Endothelial cell (in vitro differentiated cells): ENCODE data around the gene AKAP5. TPM values are rescaled to one million over a fixed set of nuclear protein-coding genes. Genes with fewer than 3 reads are reported as not detected.

Source experiments
- DNase-seq: peaks from one replicate; pipeline ENCODE4 v3.0.0; 2021; ENCODE audit warnings: low spot score
- H3K27ac Mint-ChIP-seq: one replicate; pipeline ENCODE4 v1.8.0; 2021; ENCODE audit warnings: mixed read lengths, inconsistent platforms; ENCODE audit not compliant: unreplicated experiment
- H3K27me3 Mint-ChIP-seq: one replicate; pipeline ENCODE4 v1.8.0; 2021; ENCODE audit warnings: mild to moderate bottlenecking, moderate library complexity, mixed read lengths, inconsistent platforms; ENCODE audit not compliant: unreplicated experiment
- H3K36me3 Mint-ChIP-seq: one replicate; pipeline ENCODE4 v1.8.0; 2021; ENCODE audit warnings: mild to moderate bottlenecking, low read depth, mixed read lengths, inconsistent platforms; ENCODE audit not compliant: unreplicated experiment
- H3K4me1 Mint-ChIP-seq: one replicate; pipeline ENCODE4 v1.8.0; 2021; ENCODE audit warnings: mild to moderate bottlenecking, mixed read lengths, inconsistent platforms; ENCODE audit not compliant: unreplicated experiment
- H3K4me3 Mint-ChIP-seq: one replicate; pipeline ENCODE4 v1.8.0; 2021; ENCODE audit warnings: mild to moderate bottlenecking, mixed read lengths, inconsistent platforms; ENCODE audit not compliant: unreplicated experiment
- H3K9me3 Mint-ChIP-seq: one replicate; pipeline ENCODE4 v1.8.0; 2021; ENCODE audit warnings: mixed read lengths, inconsistent platforms; ENCODE audit not compliant: unreplicated experiment
- CTCF ChIP-seq: fragments of 200-600 bp; sonication (generic); IDR thresholded peaks from one replicate; pipeline ENCODE4 v1.5.0; 2021; ENCODE audit warnings: antibody characterized with exemption; ENCODE audit not compliant: unreplicated experiment
- total RNA-seq: library from RNA; stranded (reverse); fragmentation: NEBNext Ultra II Directional; extraction: Animal tissue kit (Norgen Biotek cat#: 25700); gene quantifications from one replicate; pipeline ENCODE4 v1.2.1, GENCODE V29; 2021; ENCODE audit not compliant: unreplicated experiment

The AKAP5 gene
- total RNA-seq, 1 donor from 2014 or later = 6.1 TPM

- Mint-ChIP-seq H3K4me3 (no peak overlapping the region), H3K36me3 (peaks cover 8% of the 10 kb centered on the region)
These were observed 57.5 kb downstream of the AKAP5 start for GRCh38 chr14:64522591-64523355.

More at GRCh38 chr14:64522591-64523355, 57.5 kb downstream of the AKAP5 start:
- Mint-ChIP-seq H3K9me3 (no peaks in the 10 kb centered on the region), H3K27me3 (peaks cover 1% of the 10 kb centered on the region), H3K4me1 (no peaks in the 10 kb centered on the region), H3K27ac (no peak overlapping the region)
- DNase-seq = no peak
- no peak for TF ChIP-seq CTCF

Other genes starting within 250 kb of the AKAP5 start
- gene ESR2, start 171.1 kb upstream of the AKAP5 start, total RNA-seq = not detected
- gene MTHFD1, start 77.1 kb upstream of the AKAP5 start, total RNA-seq = 43.7 TPM
- 9.4 TPM for gene ZBTB25, start 38.3 kb downstream of the AKAP5 start, total RNA-seq
- gene ZBTB1, start 39.3 kb downstream of the AKAP5 start, total RNA-seq = 57.8 TPM
- gene HSPA2, start 75.2 kb downstream of the AKAP5 start, total RNA-seq = 9.4 TPM
- gene PPP1R36, start 84.5 kb downstream of the AKAP5 start, total RNA-seq = 2.1 TPM
- gene PLEKHG3, start 238.9 kb downstream of the AKAP5 start, total RNA-seq = 31.4 TPM